Parathyroid adenoma (tissue), 2 donors: ENCODE results near the gene C11orf52.
A peak's percentile ranks its signal among the peaks of the same experiment; 100 is the strongest.
"Not testable (repeated sequence)": the region's sequence is repeated elsewhere in the genome, so short reads cannot be mapped to it uniquely, and the experiment has no call there.

Experiments
- H2AFZ ChIP-seq: fragments of 300-600 bp; sonication (generic); one replicate; pipeline ENCODE4 v1.7.0; 2017; ENCODE audit warnings: antibody characterized with exemption, mild to moderate bottlenecking
- H3K27ac ChIP-seq: fragments of 300-600 bp; sonication (generic); one replicate; pipeline ENCODE4 v1.7.0; 2017
- H3K27me3 ChIP-seq: fragments of 300-600 bp; sonication (generic); one replicate; pipeline ENCODE4 v1.7.0; 2017; ENCODE audit warnings: low read length; ENCODE audit not compliant: control insufficient read depth, insufficient read depth
- H3K36me3 ChIP-seq: fragments of 300-600 bp; sonication (generic); one replicate; pipeline ENCODE4 v1.7.0; 2017; ENCODE audit warnings: low read length; ENCODE audit not compliant: control insufficient read depth, insufficient read depth
- H3K4me1 ChIP-seq: fragments of 300-600 bp; sonication (generic); one replicate; pipeline ENCODE4 v1.7.0; 2017; ENCODE audit warnings: control low read depth
- H3K4me2 ChIP-seq: fragments of 300-600 bp; sonication (generic); one replicate; pipeline ENCODE4 v1.7.0; 2017; ENCODE audit warnings: low read length
- H3K4me3 ChIP-seq: fragments of 300-600 bp; sonication (generic); one replicate; pipeline ENCODE4 v1.7.0; 2017; ENCODE audit warnings: low read depth, low read length
- H3K79me2 ChIP-seq: fragments of 300-600 bp; sonication (generic); one replicate; pipeline ENCODE4 v1.7.0; 2017; ENCODE audit warnings: control low read depth
- H3K9ac ChIP-seq: fragments of 300-600 bp; sonication (generic); one replicate; pipeline ENCODE4 v1.7.0; 2017; ENCODE audit warnings: mild to moderate bottlenecking
- H3K9me3 ChIP-seq: fragments of 300-600 bp; sonication (generic); one replicate; pipeline ENCODE4 v1.7.0; 2017; ENCODE audit warnings: low read length; ENCODE audit not compliant: control insufficient read depth
- CTCF ChIP-seq: fragments of 300-600 bp; sonication (generic); IDR thresholded peaks from one replicate; pipeline ENCODE4 v1.7.0; 2017; ENCODE audit warnings: antibody characterized with exemption, mild to moderate bottlenecking
- donor health status: primary hyperparathyroidism.

C11orf52 gene

GRCh38 chr11:111926505-111927391, 8.0 kb downstream of the C11orf52 start:
- peak overlapping the region; percentile 76 for H2AFZ ChIP-seq
- no peak for TF ChIP-seq CTCF
- no peaks in the 10 kb centered on the region for H3K9me3 ChIP-seq
- peak overlapping the region; percentile 69 for H3K4me2 ChIP-seq
- H3K27ac ChIP-seq, result peak overlapping the region; percentile 83
- H3K79me2 ChIP-seq, result no peaks in the 10 kb centered on the region
- no peaks in the 10 kb centered on the region for H3K27me3 ChIP-seq
- H3K9ac ChIP-seq, result no peak overlapping the region
- H3K4me1 ChIP-seq, result no peaks in the 10 kb centered on the region
- no peaks in the 10 kb centered on the region for H3K36me3 ChIP-seq
- peak overlapping the region; percentile 43 for H3K4me3 ChIP-seq

- Histone ChIP-seq H3K27ac (no peak overlapping the region), H3K9me3 (no peaks in the 10 kb centered on the region), H3K79me2 (no peaks in the 10 kb centered on the region), H3K9ac (no peak overlapping the region), H3K36me3 (no peaks in the 10 kb centered on the region), H3K4me2 (no peak overlapping the region), H3K4me1 (no peaks in the 10 kb centered on the region), H3K27me3 (no peaks in the 10 kb centered on the region), H3K4me3 (no peak overlapping the region), H2AFZ (no peak overlapping the region)
- TF ChIP-seq CTCF, result no peak
These were observed 11.8 kb downstream of the C11orf52 start for GRCh38 chr11:111930472-111930871.

GRCh38 chr11:111932611-111932950, 13.9 kb downstream of the C11orf52 start:
- no peak overlapping the region for H3K9ac ChIP-seq
- no peak overlapping the region for H3K4me2 ChIP-seq
- TF ChIP-seq CTCF, result no peak
- no peaks in the 10 kb centered on the region for H3K79me2 ChIP-seq
- H3K27me3 ChIP-seq, result no peaks in the 10 kb centered on the region
- H3K4me3 ChIP-seq, result no peak overlapping the region
- no peak overlapping the region for H3K27ac ChIP-seq
- H3K36me3 ChIP-seq, result no peaks in the 10 kb centered on the region
- no peaks in the 10 kb centered on the region for H3K9me3 ChIP-seq
- H2AFZ ChIP-seq, result no peak overlapping the region
- peaks cover under 1% of the 10 kb centered on the region for H3K4me1 ChIP-seq

GRCh38 chr11:111933176-111933575, 14.5 kb downstream of the C11orf52 start:
- H3K4me1 ChIP-seq, result not testable (repeated sequence)

GRCh38 chr11:111933872-111934271, 15.2 kb downstream of the C11orf52 start:
- H3K9me3 ChIP-seq, result no peaks in the 10 kb centered on the region
- no peak overlapping the region for H3K9ac ChIP-seq
- H3K79me2 ChIP-seq, result no peaks in the 10 kb centered on the region
- no peak for TF ChIP-seq CTCF
- no peak overlapping the region for H3K27ac ChIP-seq
- H3K4me2 ChIP-seq, result no peak overlapping the region
- no peaks in the 10 kb centered on the region for H3K36me3 ChIP-seq
- H2AFZ ChIP-seq, result no peak overlapping the region
- peaks cover 2% of the 10 kb centered on the region for H3K4me1 ChIP-seq
- no peaks in the 10 kb centered on the region for H3K27me3 ChIP-seq
- no peak overlapping the region for H3K4me3 ChIP-seq

More at GRCh38 chr11:111933176-111933575, 14.5 kb downstream of the C11orf52 start:
- H3K36me3 ChIP-seq, H3K4me3 ChIP-seq, H3K9me3 ChIP-seq, H3K79me2 ChIP-seq, H3K4me2 ChIP-seq, H2AFZ ChIP-seq, H3K9ac ChIP-seq, H3K27me3 ChIP-seq, H3K27ac ChIP-seq: not testable (repeated sequence)
